ENCODE results near the gene PTPRK. TPM values are rescaled to one million over a fixed set of nuclear protein-coding genes. Genes with fewer than 3 reads are reported as not detected.

PTPRK gene
- total and polyA plus RNA-seq, 2 of the 13 experiments (the other 11 are each of a cell fraction or from before 2014, with no cell fraction given), result 43.6 to 98.3 TPM

- TF ChIP-seq ZNF646 (CRISPR knock-in tag; IDR thresholded peaks at IDR 0.05) (no peak), CCDC6 (CRISPR knock-in tag; IDR thresholded peaks at IDR 0.05) (no peak), SP5 (CRISPR knock-in tag; IDR thresholded peaks at IDR 0.05; ENCODE audit: borderline replicate concordance, low read depth) (no peak), ZZZ3 (CRISPR knock-in tag; IDR thresholded peaks at IDR 0.05; ENCODE audit: borderline replicate concordance) (no peak)
Observed at GRCh38 chr6:128558021-128558420, 37.6 kb upstream of the PTPRK start (continued).

- H3K4me1 ChIP-seq (ENCODE audit: insufficient read depth, low read length), result no peaks in the 10 kb centered on the region
- H3K27ac ChIP-seq (ENCODE audit: extremely low read length, insufficient read depth, low read length), result no peak overlapping the region
- no peaks in the 10 kb centered on the region for H4K20me1 ChIP-seq (ENCODE audit: insufficient read depth, low read length)
- H3K9ac ChIP-seq (ENCODE audit: insufficient read depth, low read depth, low read length), result no peak overlapping the region
- no peaks in the 10 kb centered on the region for H3K36me3 ChIP-seq (replicated peaks in 1 of 2; ENCODE audit: control insufficient read depth in 1 of 2, insufficient read depth in 2 of 2, low read length in 2 of 2)
- no peak for FAIRE-seq
- H3K4me3 ChIP-seq (replicated peaks in 1 of 3; ENCODE audit: insufficient read depth in 1 of 3, low read depth in 2 of 3, low read length in 3 of 3), result no peak overlapping the region
- no peak for ATAC-seq
- no peak overlapping the region for H3K4me2 ChIP-seq (ENCODE audit: low read depth, low read length)
- WGBS (ENCODE audit: low lambda C conversion rate), result 8% methylated on average over 3 of the region's 3 CpGs
- no peaks in the 10 kb centered on the region for H3K79me2 ChIP-seq (ENCODE audit: insufficient read depth, low read length)
- intact Hi-C loops (cut with micrococcal nuclease; ENCODE audit: unreplicated experiment) (no loop called here), in situ Hi-C loops (cut with HindIII; ENCODE audit: extremely low pct_ligation_motif_present, low pct_unique_long_range_greater_than_20kb) (no loop called here)
- no peak overlapping the region for H2AFZ ChIP-seq (ENCODE audit: low read length)
- CTCF ChIA-PET (ENCODE audit: low intra/inter-chr PET ratio, low total read pairs), result no interaction called here
- no peak for DNase-seq (ENCODE audit: low spot score)
- no TSS peak for BruUV-seq (replicated peaks)
- POLR2A ChIA-PET, result no interaction called here
- peaks cover 0 to 12% of the 10 kb centered on the region in 2 experiments; a peak in 2 of 5 replicates for H3K27me3 ChIP-seq (ENCODE audit: control insufficient read depth in 1 of 2, insufficient read depth in 2 of 2, low read length in 2 of 2)
- no peaks in the 10 kb centered on the region for H3K9me3 ChIP-seq (ENCODE audit: low read length)
- no peak for TF ChIP-seq ZFP62 (CRISPR knock-in tag; IDR thresholded peaks at IDR 0.05)
- no peak for TF ChIP-seq ZHX1 (CRISPR knock-in tag; IDR thresholded peaks at IDR 0.05; ENCODE audit: low read depth)
- TF ChIP-seq ISL2 (CRISPR knock-in tag; IDR thresholded peaks at IDR 0.05), result no peak
- TF ChIP-seq ZC3H13 (CRISPR knock-in tag; IDR thresholded peaks at IDR 0.05), result no peak
- no peak for TF ChIP-seq TFE3 (CRISPR knock-in tag; IDR thresholded peaks at IDR 0.05)
- TF ChIP-seq SAP130 (CRISPR knock-in tag; IDR thresholded peaks at IDR 0.05; ENCODE audit: low read depth), result no peak
- TF ChIP-seq POGZ (CRISPR knock-in tag; IDR thresholded peaks at IDR 0.05), result no peak
- no peak for TF ChIP-seq RORA (CRISPR knock-in tag; IDR thresholded peaks at IDR 0.05)
Observed at GRCh38 chr6:128557081-128557480, 36.7 kb upstream of the PTPRK start.

Measured in HepG2 (cell line).